ENCODE data around the gene ZNF791.
"Not testable (repeated sequence)": the region's sequence is repeated elsewhere in the genome, so short reads cannot be mapped to it uniquely, and the experiment has no call there.

Gene ZNF791

GRCh38 chr19:12636631-12637030 lies 25.9 kb downstream of the ZNF791 start:
- DNase-seq: no peak

- DNase-seq: no peak
These were observed 28.0 kb downstream of the ZNF791 start for GRCh38 chr19:12638611-12639182.

- DNase-seq: peak; percentile 72 to 74
These were observed 29.3 kb downstream of the ZNF791 start for GRCh38 chr19:12639901-12640613.

GRCh38 chr19:12641456-12641855 lies 30.7 kb downstream of the ZNF791 start:
- no peak for DNase-seq

- no peak for DNase-seq
These were observed 31.8 kb downstream of the ZNF791 start for GRCh38 chr19:12642506-12642905.

- DNase-seq: not testable (repeated sequence)
These were observed 33.0 kb downstream of the ZNF791 start for GRCh38 chr19:12643716-12644115.

GRCh38 chr19:12646551-12646950 lies 35.8 kb downstream of the ZNF791 start:
- DNase-seq: no peak

- DNase-seq: no peak
These were observed 36.3 kb downstream of the ZNF791 start for GRCh38 chr19:12647047-12647446.

- peak; percentile 15 to 63 for DNase-seq
These were observed 36.9 kb downstream of the ZNF791 start for GRCh38 chr19:12647490-12648071.

GRCh38 chr19:12648088-12648487 lies 37.4 kb downstream of the ZNF791 start:
- no peak for DNase-seq

- DNase-seq: no peak
These were observed 39.2 kb downstream of the ZNF791 start for GRCh38 chr19:12649941-12650340.

GRCh38 chr19:12652219-12652618 lies 41.5 kb downstream of the ZNF791 start:
- no peak for DNase-seq

- no peak for DNase-seq
These were observed 44.8 kb downstream of the ZNF791 start for GRCh38 chr19:12655546-12655945.

- no peak for DNase-seq
These were observed 46.3 kb downstream of the ZNF791 start for GRCh38 chr19:12656899-12657571.

GRCh38 chr19:12657966-12658365 lies 47.2 kb downstream of the ZNF791 start:
- no peak for DNase-seq

GRCh38 chr19:12660980-12661379 lies 50.3 kb downstream of the ZNF791 start:
- no peak for DNase-seq

GRCh38 chr19:12664406-12665280 lies 53.9 kb downstream of the ZNF791 start:
- DNase-seq: no peak

GRCh38 chr19:12665281-12665573 lies 54.5 kb downstream of the ZNF791 start:
- DNase-seq: no peak

- DNase-seq: no peak
These were observed 55.0 kb downstream of the ZNF791 start for GRCh38 chr19:12665671-12666264.

- peak; percentile 75 to 78 for DNase-seq
These were observed 55.7 kb downstream of the ZNF791 start, which contains the start of the genes MAN2B1 and WDR83 for GRCh38 chr19:12666265-12667048. MAN2B1 (minus strand) TSS chr19:12666742; CDS start chr19:12666701, 41 bp downstream. WDR83 (plus strand) TSS chr19:12666807; CDS start chr19:12669791, 2,984 bp downstream.

GRCh38 chr19:12667731-12668302 lies 57.1 kb downstream of the ZNF791 start:
- no peak for DNase-seq

All from NCI-H2081 (cell line).